Suprapubic skin (tissue), 4 donors: Measurements from ENCODE around the gene ARL14EP. TPM values are rescaled to one million over a fixed set of nuclear protein-coding genes. Genes with fewer than 3 reads are reported as not detected.

Experiments
- DNase-seq, 2 donors: peaks; one replicate each; pipeline ENCODE4 v3.0.0-alpha.2; 2019; ENCODE audit warnings: low spot score in 2 of 2
- H3K27ac ChIP-seq: fragments of 200-600 bp; sonication (generic); one replicate; pipeline ENCODE4 v1.5.1; 2019
- H3K27me3 ChIP-seq: fragments of 200-600 bp; sonication (generic); one replicate; pipeline ENCODE4 v1.5.1; 2019
- H3K36me3 ChIP-seq: fragments of 200-600 bp; sonication (generic); one replicate; pipeline ENCODE4 v1.5.1; 2019
- H3K4me1 ChIP-seq: fragments of 200-600 bp; sonication (generic); one replicate; pipeline ENCODE4 v1.5.1; 2019
- H3K4me3 ChIP-seq: fragments of 200-600 bp; sonication (generic); one replicate; pipeline ENCODE4 v1.5.1; 2019; ENCODE audit warnings: mild to moderate bottlenecking
- H3K9me3 ChIP-seq: fragments of 200-600 bp; sonication (generic); one replicate; pipeline ENCODE4 v1.5.1; 2019
- CTCF ChIP-seq, 2 donors: fragments of 200-600 bp in 1 of 2; fragments of 450-650 bp in 1 of 2; sonication (generic) in 1 of 2; IDR thresholded peaks; one replicate each; pipeline ENCODE4 v1.5.1; 2016 to 2019; ENCODE audit warnings: antibody characterized with exemption in 2 of 2, mild to moderate bottlenecking in 1 of 2, moderate library complexity in 1 of 2
- EP300 ChIP-seq: sonication (generic); formaldehyde crosslinking; IDR thresholded peaks from one replicate; pipeline ENCODE4 v1.6.1; 2017; ENCODE audit warnings: antibody characterized with exemption
- POLR2A ChIP-seq, 2 donors: fragments of 450-650 bp; IDR thresholded peaks; one replicate each; pipeline ENCODE4 v1.6.1; 2017; ENCODE audit warnings: antibody characterized with exemption in 2 of 2, mild to moderate bottlenecking in 2 of 2, moderate library complexity in 2 of 2
- POLR2AphosphoS5 ChIP-seq, 3 donors: sonication (generic); formaldehyde crosslinking; IDR thresholded peaks; one replicate each; pipeline ENCODE4 v1.6.1; 2017; ENCODE audit warnings: antibody characterized with exemption in 3 of 3
- WGBS: methylation state at CpG from one replicate; pipeline ENCODE4 v1.1.5; 2018; 5-methylcytosine and 5-hydroxymethylcytosine counted together
- total RNA-seq, 4 donors: library from RNA; depleted of rRNA; stranded (reverse); fragments of >200 nt; gene quantifications; one replicate each; pipeline ENCODE4 v1.1.0, GENCODE V29; 2016

ARL14EP gene
- total RNA-seq, 4 donors from 2014 or later: 15.1 to 31.5 (median 20.6) TPM

- TF ChIP-seq EP300 (no peak), CTCF (IDR thresholded peaks at IDR 0.05) (no peak), POLR2AphosphoS5 (IDR thresholded peaks at IDR 0.05) (no peak), POLR2A (IDR thresholded peaks at IDR 0.05) (no peak)
- H3K27me3 ChIP-seq: peaks cover 31% of the 10 kb centered on the region
- no peaks in the 10 kb centered on the region for H3K9me3 ChIP-seq
- no peak overlapping the region for H3K4me3 ChIP-seq
- H3K36me3 ChIP-seq: no peaks in the 10 kb centered on the region
- H3K4me1 ChIP-seq: peaks cover 6% of the 10 kb centered on the region
- DNase-seq: no peak
- no peak overlapping the region for H3K27ac ChIP-seq
These were observed 37.8 kb downstream of the ARL14EP start for GRCh38 chr11:30360741-30361140.

- no peaks in the 10 kb centered on the region for H3K9me3 ChIP-seq
- DNase-seq: no peak
- no peak overlapping the region for H3K4me3 ChIP-seq
- H3K27me3 ChIP-seq: peaks cover 10% of the 10 kb centered on the region
- H3K4me1 ChIP-seq: peaks cover 6% of the 10 kb centered on the region
- no peaks in the 10 kb centered on the region for H3K36me3 ChIP-seq
- WGBS: 73% methylated on average over 7 of the region's 7 CpGs
- TF ChIP-seq CTCF (IDR thresholded peaks at IDR 0.05): no peak
- TF ChIP-seq POLR2A (IDR thresholded peaks at IDR 0.05): no peak
- no peak for TF ChIP-seq POLR2AphosphoS5 (IDR thresholded peaks at IDR 0.05)
- TF ChIP-seq EP300: no peak
- no peak overlapping the region for H3K27ac ChIP-seq
These were observed 41.4 kb downstream of the ARL14EP start for GRCh38 chr11:30364139-30364836.

- WGBS: 95% methylated on average over 9 of the region's 9 CpGs
These were observed 42.1 kb downstream of the ARL14EP start for GRCh38 chr11:30364837-30365482.

GRCh38 chr11:30365793-30366517 lies 43.1 kb downstream of the ARL14EP start:
- H3K4me1 ChIP-seq: no peaks in the 10 kb centered on the region
- peaks cover 7% of the 10 kb centered on the region for H3K27me3 ChIP-seq
- no peak overlapping the region for H3K27ac ChIP-seq
- no peaks in the 10 kb centered on the region for H3K36me3 ChIP-seq
- TF ChIP-seq POLR2AphosphoS5 (IDR thresholded peaks at IDR 0.05): no peak
- TF ChIP-seq EP300: no peak
- TF ChIP-seq POLR2A (IDR thresholded peaks at IDR 0.05): no peak
- no peak for TF ChIP-seq CTCF (IDR thresholded peaks at IDR 0.05)
- no peaks in the 10 kb centered on the region for H3K9me3 ChIP-seq
- no peak overlapping the region for H3K4me3 ChIP-seq
- DNase-seq: no peak
- WGBS: 95% methylated on average over 3 of the region's 3 CpGs

More at GRCh38 chr11:30364837-30365482, 42.1 kb downstream of the ARL14EP start:
- H3K4me1 ChIP-seq: peaks cover 6% of the 10 kb centered on the region
- H3K9me3 ChIP-seq: no peaks in the 10 kb centered on the region
- TF ChIP-seq POLR2AphosphoS5 (IDR thresholded peaks at IDR 0.05) (no peak), CTCF (IDR thresholded peaks at IDR 0.05) (no peak), POLR2A (IDR thresholded peaks at IDR 0.05) (no peak), EP300 (no peak)
- no peak for DNase-seq
- H3K4me3 ChIP-seq: no peak overlapping the region
- H3K27me3 ChIP-seq: peaks cover 7% of the 10 kb centered on the region
- H3K27ac ChIP-seq: no peak overlapping the region
- no peaks in the 10 kb centered on the region for H3K36me3 ChIP-seq

DNA sequence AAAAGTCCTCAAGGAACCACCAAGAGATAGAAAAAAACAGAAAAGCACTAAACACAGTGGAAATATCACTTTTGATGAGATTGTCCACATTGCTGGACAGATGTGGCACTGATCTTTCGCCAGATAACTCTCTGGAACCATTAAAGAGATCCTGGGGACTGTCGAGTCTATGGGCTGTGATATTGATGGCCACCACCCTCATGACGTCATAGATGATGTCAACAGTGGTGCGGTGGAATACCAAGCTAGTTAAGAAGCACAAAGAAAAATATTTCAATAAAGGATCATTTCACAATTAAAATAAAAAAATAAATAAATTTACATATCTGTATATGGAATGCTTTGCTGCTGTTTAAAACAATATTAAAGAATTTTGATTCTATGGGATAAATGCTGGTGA lies 45.5 kb downstream of the ARL14EP start:
- no peak for DNase-seq
- Histone ChIP-seq H3K36me3 (no peaks in the 10 kb centered on the region), H3K9me3 (no peaks in the 10 kb centered on the region), H3K4me3 (no peak overlapping the region), H3K27me3 (peaks cover 7% of the 10 kb centered on the region), H3K27ac (no peak overlapping the region), H3K4me1 (no peaks in the 10 kb centered on the region)
- 86% methylated on average over 4 of the region's 4 CpGs for WGBS
- TF ChIP-seq EP300: no peak
- no peak for TF ChIP-seq POLR2A (IDR thresholded peaks at IDR 0.05)
- no peak for TF ChIP-seq POLR2AphosphoS5 (IDR thresholded peaks at IDR 0.05)
- TF ChIP-seq CTCF (IDR thresholded peaks at IDR 0.05): no peak
